ENCODE data around the gene ADD1.

DNA sequence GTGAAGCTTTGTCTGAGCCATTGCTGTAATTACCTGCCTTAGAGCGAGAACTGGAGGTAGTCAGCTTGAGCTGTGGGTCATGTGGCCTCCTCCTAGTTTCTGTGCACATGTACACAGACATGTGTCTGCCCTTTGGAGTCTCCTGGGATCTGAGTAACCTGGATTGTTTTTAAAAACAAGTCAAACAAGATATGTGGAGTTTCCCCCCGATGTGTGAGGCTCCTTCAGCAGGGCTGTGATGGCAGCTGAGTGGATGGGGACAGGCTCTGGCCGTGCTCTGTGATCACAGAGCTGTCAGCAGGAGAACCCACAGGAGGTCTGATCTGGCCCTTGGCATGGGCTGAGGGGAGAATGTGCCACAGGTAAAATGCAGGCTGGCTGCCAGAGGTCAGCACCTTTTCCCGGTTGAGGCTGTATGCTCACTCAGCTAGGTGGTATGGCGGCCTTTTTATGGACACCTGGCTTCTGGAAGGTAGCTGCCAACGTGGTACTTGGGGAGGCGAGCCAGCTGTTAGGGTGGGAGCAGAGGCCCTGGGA lies 81.2 kb downstream of the ADD1 start:
- TF ChIP-seq, protein P1, sequence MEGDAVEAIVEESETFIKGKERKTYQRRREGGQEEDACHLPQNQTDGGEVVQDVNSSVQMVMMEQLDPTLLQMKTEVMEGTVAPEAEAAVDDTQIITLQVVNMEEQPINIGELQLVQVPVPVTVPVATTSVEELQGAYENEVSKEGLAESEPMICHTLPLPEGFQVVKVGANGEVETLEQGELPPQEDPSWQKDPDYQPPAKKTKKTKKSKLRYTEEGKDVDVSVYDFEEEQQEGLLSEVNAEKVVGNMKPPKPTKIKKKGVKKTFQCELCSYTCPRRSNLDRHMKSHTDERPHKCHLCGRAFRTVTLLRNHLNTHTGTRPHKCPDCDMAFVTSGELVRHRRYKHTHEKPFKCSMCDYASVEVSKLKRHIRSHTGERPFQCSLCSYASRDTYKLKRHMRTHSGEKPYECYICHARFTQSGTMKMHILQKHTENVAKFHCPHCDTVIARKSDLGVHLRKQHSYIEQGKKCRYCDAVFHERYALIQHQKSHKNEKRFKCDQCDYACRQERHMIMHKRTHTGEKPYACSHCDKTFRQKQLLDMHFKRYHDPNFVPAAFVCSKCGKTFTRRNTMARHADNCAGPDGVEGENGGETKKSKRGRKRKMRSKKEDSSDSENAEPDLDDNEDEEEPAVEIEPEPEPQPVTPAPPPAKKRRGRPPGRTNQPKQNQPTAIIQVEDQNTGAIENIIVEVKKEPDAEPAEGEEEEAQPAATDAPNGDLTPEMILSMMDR (IDR thresholded peaks at IDR 0.05), result no peak
- no peak for TF ChIP-seq EP300 (IDR thresholded peaks at IDR 0.05)
- no peak for TF ChIP-seq POLR2A (IDR thresholded peaks at IDR 0.05)

All from suprapubic skin (tissue), 3 donors.